SW 1271 (cell line): ENCODE results near the gene UBE2V1.

ENCODE experiments used
- DNase-seq, 2 experiments: peaks; one replicate each; lab custom pipeline; 2025; lab: John Stamatoyannopoulos, UW

The UBE2V1 gene

GRCh38 chr20:50044353-50044960 is 68.5 kb downstream of the UBE2V1 start:
- no peak for DNase-seq

DNA sequence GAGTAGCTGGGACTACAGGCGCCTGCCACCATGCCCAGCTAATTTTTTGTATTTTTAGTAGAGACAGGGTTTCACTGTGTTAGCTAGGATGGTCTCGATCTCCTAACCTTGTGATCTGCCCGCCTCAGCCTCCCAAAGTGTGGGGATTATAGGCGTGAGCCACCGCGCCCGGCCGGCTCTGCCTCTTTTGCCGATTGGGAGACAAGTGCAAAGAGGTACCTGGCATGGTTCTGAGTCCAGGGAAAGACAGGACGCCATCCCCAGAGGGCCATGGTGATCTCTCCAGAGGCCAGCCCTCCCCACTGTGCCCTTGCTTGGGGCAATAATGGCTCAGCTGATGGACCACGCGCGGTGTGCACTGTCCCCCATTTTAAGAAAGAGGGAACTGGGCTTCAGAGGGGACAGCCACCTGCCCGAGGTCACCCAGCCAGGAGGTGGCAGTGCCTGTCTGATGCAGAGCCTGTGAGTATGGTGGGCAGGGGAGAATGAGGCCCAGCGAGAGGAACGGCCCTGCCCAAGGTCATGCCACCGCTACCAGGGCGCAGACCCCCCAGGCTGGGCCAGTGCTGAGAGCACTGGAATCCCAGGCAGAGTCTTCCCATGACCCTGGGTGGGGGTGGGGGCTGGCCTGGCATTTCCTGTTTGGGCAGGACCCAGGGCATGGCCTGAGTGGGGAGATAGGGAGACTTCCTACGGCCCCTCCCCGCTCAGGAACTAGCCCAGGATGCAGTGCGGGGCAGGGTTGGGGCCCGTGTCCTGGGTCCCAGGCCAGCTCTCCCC is 69.2 kb downstream of the UBE2V1 start:
- DNase-seq: no peak

- DNase-seq: no peak
These were observed 70.3 kb downstream of the UBE2V1 start for GRCh38 chr20:50042370-50043313.

GRCh38 chr20:50041246-50041873 is 71.6 kb downstream of the UBE2V1 start:
- no peak for DNase-seq

DNA sequence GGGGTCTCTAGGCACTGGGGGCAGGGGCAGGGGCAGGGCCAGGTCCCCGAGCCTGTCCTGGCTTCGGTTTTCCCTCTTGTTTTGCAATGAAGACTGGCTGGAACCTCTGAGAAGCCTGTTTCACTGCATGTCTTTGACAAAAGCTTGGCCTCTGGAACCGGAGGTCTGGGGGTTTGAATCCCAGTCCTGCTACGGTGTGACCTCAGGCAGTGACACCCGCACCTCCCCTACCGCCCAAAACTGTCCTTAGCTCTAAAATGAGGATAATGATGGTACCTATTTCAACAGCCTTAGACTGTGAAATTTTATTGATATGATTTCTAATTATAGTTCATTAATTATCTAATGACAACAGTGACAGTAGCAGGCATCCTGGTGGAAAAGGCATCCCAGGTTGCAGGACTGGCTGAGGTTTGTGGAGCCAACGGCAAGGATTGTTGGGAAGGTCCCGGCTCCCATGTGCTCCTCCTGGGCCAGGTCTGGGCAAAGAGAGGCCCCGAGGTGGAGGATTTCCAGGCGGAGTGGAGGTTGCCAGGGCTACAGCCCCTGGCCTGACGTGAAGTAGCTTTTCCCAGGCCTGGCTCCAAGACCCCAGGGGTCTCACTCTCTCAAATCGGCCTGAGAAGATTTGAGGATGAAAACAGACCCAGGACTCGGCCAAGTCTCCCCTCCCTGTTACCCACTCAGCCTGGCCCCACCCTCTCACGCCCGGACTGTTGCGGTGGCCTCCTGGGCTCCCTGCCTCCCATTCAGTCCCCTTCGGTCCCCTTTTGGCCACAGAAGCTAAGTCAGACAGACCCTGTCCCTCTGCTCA is 72.3 kb downstream of the UBE2V1 start:
- no peak for DNase-seq

GRCh38 chr20:50039706-50040431 is 73.1 kb downstream of the UBE2V1 start:
- DNase-seq: no peak

DNA sequence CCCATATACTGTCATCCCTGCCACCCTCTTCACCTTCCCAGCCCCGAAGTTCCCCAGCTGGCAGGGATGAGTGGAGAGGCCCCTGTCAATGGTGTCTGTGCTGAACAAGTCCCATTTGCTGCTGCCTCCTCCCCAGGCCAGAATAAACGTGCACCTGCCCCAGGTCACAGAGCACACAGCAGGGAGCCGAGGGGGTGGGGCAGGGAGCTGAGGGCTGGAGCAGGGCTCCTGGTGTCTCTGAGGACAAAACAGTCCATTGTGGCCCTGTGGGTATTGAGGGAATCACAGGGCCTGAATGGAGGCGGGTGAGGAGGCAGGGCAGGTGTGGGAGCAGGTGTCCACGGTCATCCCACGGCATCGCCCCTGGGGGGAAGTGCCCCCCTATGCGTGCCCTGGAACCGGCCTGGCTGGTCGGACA is 74.4 kb downstream of the UBE2V1 start:
- no peak for DNase-seq

GRCh38 chr20:50038169-50038568 is 74.8 kb downstream of the UBE2V1 start:
- DNase-seq: no peak

DNA sequence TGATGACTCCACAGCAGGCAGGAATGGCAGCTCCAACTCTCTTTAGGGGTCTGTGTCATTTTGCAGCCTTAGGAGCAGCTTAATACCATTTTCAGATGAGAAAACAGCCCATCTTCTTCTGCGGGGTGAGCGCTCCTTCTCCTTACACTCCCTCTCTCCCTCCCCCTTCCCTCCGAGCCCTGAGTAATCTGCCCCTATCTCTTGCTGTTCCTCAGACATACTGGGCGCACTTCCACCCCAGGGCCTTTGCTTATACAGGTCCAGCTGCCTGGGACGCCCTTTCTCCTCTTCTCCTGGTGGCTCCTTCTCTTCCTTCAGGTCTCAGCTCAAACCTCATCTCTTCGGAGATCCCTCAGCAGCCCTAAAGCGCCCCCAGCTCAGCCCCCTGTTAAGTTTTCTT is 75.4 kb downstream of the UBE2V1 start:
- DNase-seq: no peak

DNA sequence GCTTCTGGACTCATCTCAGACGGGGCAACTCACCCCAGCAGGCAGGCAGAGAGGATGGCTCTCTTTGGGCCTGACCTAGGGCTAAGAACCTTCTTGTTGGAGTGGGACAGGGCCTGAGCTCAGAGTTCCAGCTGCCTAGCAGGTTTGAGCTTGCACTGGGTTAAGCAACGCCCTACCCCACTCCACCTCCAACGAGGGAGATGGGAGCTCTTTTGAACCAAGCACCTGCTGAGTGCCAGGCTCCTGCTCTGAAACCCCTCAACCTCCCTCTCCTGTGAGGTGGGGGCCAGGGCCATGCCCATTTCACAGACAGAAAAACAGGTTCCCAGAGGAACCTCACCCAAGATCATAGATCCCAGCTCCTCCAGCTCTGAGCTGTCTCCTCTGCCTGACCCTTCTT is 75.8 kb downstream of the UBE2V1 start:
- DNase-seq: no peak

DNA sequence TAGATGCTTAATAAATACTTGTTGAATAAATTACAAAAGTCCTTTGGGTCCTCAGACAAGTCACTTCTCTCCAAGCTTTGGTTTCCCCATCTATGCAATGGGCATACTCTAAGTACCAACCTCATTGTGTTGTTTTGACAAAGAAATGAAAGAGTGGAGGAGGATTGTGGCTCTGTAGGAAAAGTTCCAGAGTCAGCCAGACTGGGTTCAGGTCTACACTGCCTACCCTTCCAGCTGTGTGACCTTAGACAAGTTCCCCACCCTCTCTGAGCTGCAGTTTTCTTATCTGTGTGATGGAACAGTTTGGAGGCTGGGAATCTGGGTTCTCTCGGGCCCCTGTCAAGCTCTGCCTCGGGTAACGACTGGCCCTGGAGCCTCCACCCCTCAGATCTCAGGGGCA is 76.2 kb downstream of the UBE2V1 start:
- DNase-seq: no peak

DNA sequence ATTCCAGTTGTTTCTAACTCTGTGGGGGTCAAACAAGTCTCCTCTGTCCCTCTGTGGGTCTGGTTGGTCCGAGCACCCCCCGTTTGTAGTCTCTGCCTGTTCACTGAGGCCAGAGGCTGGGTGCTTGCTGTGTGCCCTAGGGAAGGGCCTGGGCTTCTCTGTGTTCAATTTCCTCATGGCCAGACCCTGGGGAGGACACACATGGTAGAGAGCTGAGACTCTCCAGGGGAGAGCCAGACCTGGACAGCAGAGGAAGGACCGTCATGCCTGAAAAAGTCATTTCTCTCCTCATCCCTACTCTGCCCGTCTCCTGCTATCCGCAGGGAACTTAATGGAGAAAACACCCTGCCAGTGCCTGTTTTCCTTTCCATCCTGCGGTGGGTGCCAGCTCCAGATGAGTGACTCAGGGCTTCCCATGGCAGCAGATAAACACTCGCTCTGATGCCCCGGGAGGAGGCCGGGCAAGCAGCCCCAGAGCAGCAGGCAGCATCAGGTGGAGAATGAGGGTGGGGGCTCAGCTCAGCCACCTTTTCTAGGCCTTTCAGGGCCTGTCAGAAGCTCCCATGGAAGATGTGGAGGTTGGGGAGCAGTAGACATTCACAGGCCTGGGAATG is 78.3 kb downstream of the UBE2V1 start:
- no peak for DNase-seq

DNA sequence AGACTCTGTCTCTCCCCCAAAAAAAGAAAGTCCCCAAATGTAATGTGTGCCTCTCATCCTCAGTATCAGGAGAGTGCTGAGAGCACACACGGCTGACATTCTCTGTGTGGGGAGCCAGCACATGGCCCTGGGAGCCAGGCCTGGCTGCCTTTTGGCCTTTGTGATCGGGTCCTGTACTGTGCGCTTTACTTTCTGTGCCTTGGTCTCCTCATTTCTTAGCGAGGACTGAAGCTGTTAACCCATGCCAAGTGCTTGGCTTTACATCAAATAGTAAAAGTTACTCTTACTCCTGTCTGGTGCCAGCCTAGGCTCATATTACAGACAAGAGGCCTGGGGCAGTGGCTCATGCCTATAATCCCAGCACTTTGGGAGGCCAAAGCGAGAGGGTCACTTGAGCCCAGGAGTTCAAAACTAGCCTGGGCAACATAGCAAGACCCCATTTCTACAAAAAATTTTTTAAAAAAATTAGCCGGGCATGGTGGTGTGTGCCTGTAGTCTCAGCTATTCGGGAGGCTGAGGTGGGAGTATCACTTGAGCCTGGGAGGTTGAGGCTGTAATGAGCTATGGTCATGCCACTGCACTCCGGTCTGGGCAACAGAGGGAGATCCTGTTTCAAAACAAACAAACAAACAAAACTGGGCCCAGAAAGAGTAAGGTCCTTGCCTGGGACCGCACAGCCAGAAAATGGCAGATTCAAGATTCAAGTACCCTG is 79.8 kb downstream of the UBE2V1 start:
- no peak for DNase-seq
